ENCODE results near the gene SPACA9. TPM values are rescaled to one million over a fixed set of nuclear protein-coding genes. Genes with fewer than 3 reads are reported as not detected.

SPACA9 gene
- total RNA-seq, 1 donor from 2014 or later, result 3.9 TPM

- Histone ChIP-seq H3K4me1 (ENCODE audit: insufficient read depth, low read length) (no peaks in the 10 kb centered on the region), H3K27ac (ENCODE audit: low read depth, low read length) (no peak overlapping the region), H3K27me3 (ENCODE audit: insufficient read depth, low read length) (no peaks in the 10 kb centered on the region), H3K4me2 (ENCODE audit: low read length) (no peak overlapping the region), H2AFZ (ENCODE audit: low read depth, low read length) (no peak overlapping the region), H4K20me1 (ENCODE audit: insufficient read depth, low read length) (peaks cover 10% of the 10 kb centered on the region), H3K79me2 (ENCODE audit: insufficient read depth, low read length) (no peaks in the 10 kb centered on the region), H3K4me3 (ENCODE audit: insufficient read depth, low read depth, low read length) (no peak overlapping the region), H3K9me3 (ENCODE audit: insufficient read depth, low read depth, low read length) (no peaks in the 10 kb centered on the region), H3K36me3 (ENCODE audit: insufficient read depth, low read length) (peaks cover 30% of the 10 kb centered on the region), H3K9ac (ENCODE audit: low read length) (no peak overlapping the region)
- FAIRE-seq, result no peak
- Mint-ChIP-seq H3K9me3 (ENCODE audit: unreplicated experiment) (no peaks in the 10 kb centered on the region), H3K27ac (ENCODE audit: unreplicated experiment) (no peak overlapping the region), H3K36me3 (ENCODE audit: low read depth, unreplicated experiment) (peaks cover 23% of the 10 kb centered on the region), H3K4me3 (ENCODE audit: unreplicated experiment) (no peak overlapping the region), H3K4me1 (ENCODE audit: low read depth, unreplicated experiment) (peaks cover 5% of the 10 kb centered on the region), H3K27me3 (ENCODE audit: low read depth, unreplicated experiment) (no peaks in the 10 kb centered on the region)
- no peak for DNase-seq (ENCODE audit: low read depth)
- TF ChIP-seq EZH2 (IDR thresholded peaks at IDR 0.05; ENCODE audit: insufficient read depth, low read length), result no peak
- TF ChIP-seq CTCF (IDR thresholded peaks at IDR 0.05; ENCODE audit: insufficient read depth, low read depth, low read length), result no peak
Observed at GRCh38 chr9:132905726-132906125, 27.0 kb downstream of the SPACA9 start.

GRCh38 chr9:132908635-132909034, 29.9 kb downstream of the SPACA9 start:
- TF ChIP-seq EZH2 (IDR thresholded peaks at IDR 0.05; ENCODE audit: insufficient read depth, low read length) (no peak), CTCF (IDR thresholded peaks at IDR 0.05; ENCODE audit: insufficient read depth, low read depth, low read length) (no peak)
- Histone ChIP-seq H3K36me3 (ENCODE audit: insufficient read depth, low read length) (peaks cover 33% of the 10 kb centered on the region), H3K9ac (ENCODE audit: low read length) (no peak overlapping the region), H3K9me3 (ENCODE audit: insufficient read depth, low read depth, low read length) (no peaks in the 10 kb centered on the region), H3K4me3 (ENCODE audit: insufficient read depth, low read depth, low read length) (no peak overlapping the region), H3K4me2 (ENCODE audit: low read length) (no peak overlapping the region), H4K20me1 (ENCODE audit: insufficient read depth, low read length) (no peaks in the 10 kb centered on the region), H2AFZ (ENCODE audit: low read depth, low read length) (no peak overlapping the region), H3K27me3 (ENCODE audit: insufficient read depth, low read length) (no peaks in the 10 kb centered on the region), H3K27ac (ENCODE audit: low read depth, low read length) (no peak overlapping the region), H3K4me1 (ENCODE audit: insufficient read depth, low read length) (no peaks in the 10 kb centered on the region), H3K79me2 (ENCODE audit: insufficient read depth, low read length) (no peaks in the 10 kb centered on the region)
- Mint-ChIP-seq H3K4me1 (ENCODE audit: low read depth, unreplicated experiment) (peaks cover 5% of the 10 kb centered on the region), H3K4me3 (ENCODE audit: unreplicated experiment) (no peak overlapping the region), H3K27ac (ENCODE audit: unreplicated experiment) (no peak overlapping the region), H3K27me3 (ENCODE audit: low read depth, unreplicated experiment) (no peaks in the 10 kb centered on the region), H3K36me3 (ENCODE audit: low read depth, unreplicated experiment) (peaks cover 21% of the 10 kb centered on the region), H3K9me3 (ENCODE audit: unreplicated experiment) (no peaks in the 10 kb centered on the region)
- DNase-seq (ENCODE audit: low read depth) (no peak), FAIRE-seq (no peak)

- TF ChIP-seq EZH2 (IDR thresholded peaks at IDR 0.05; ENCODE audit: insufficient read depth, low read length) (no peak), CTCF (IDR thresholded peaks at IDR 0.05; ENCODE audit: insufficient read depth, low read depth, low read length) (no peak)
- no peaks in the 10 kb centered on the region for H3K4me1 ChIP-seq (ENCODE audit: insufficient read depth, low read length)
- DNase-seq (ENCODE audit: low read depth) (no peak), FAIRE-seq (no peak)
- H3K4me1 Mint-ChIP-seq (ENCODE audit: low read depth, unreplicated experiment), result no peaks in the 10 kb centered on the region
- no peaks in the 10 kb centered on the region for H3K27me3 Mint-ChIP-seq (ENCODE audit: low read depth, unreplicated experiment)
- H3K36me3 ChIP-seq (ENCODE audit: insufficient read depth, low read length), result peaks cover 28% of the 10 kb centered on the region
- H3K9me3 ChIP-seq (ENCODE audit: insufficient read depth, low read depth, low read length), result no peaks in the 10 kb centered on the region
- no peaks in the 10 kb centered on the region for H3K27me3 ChIP-seq (ENCODE audit: insufficient read depth, low read length)
- H3K79me2 ChIP-seq (ENCODE audit: insufficient read depth, low read length), result no peaks in the 10 kb centered on the region
- peaks cover 16% of the 10 kb centered on the region for H3K36me3 Mint-ChIP-seq (ENCODE audit: low read depth, unreplicated experiment)
- no peak overlapping the region for H3K4me3 Mint-ChIP-seq (ENCODE audit: unreplicated experiment)
- no peaks in the 10 kb centered on the region for H3K9me3 Mint-ChIP-seq (ENCODE audit: unreplicated experiment)
- no peak overlapping the region for H3K4me3 ChIP-seq (ENCODE audit: insufficient read depth, low read depth, low read length)
- H3K9ac ChIP-seq (ENCODE audit: low read length), result no peak overlapping the region
- H3K27ac Mint-ChIP-seq (ENCODE audit: unreplicated experiment), result no peak overlapping the region
- no peak overlapping the region for H3K4me2 ChIP-seq (ENCODE audit: low read length)
- H2AFZ ChIP-seq (ENCODE audit: low read depth, low read length), result no peak overlapping the region
- H3K27ac ChIP-seq (ENCODE audit: low read depth, low read length), result no peak overlapping the region
- H4K20me1 ChIP-seq (ENCODE audit: insufficient read depth, low read length), result no peaks in the 10 kb centered on the region
Observed at GRCh38 chr9:132909311-132909710, 30.6 kb downstream of the SPACA9 start.
